GOT3 (cell line): ENCODE results near the gene CFAP77.

ENCODE experiments used
- DNase-seq: peaks from one replicate; lab custom pipeline; 2025; ENCODE audit warnings: mixed read lengths; lab: John Stamatoyannopoulos, UW

Gene CFAP77

DNA sequence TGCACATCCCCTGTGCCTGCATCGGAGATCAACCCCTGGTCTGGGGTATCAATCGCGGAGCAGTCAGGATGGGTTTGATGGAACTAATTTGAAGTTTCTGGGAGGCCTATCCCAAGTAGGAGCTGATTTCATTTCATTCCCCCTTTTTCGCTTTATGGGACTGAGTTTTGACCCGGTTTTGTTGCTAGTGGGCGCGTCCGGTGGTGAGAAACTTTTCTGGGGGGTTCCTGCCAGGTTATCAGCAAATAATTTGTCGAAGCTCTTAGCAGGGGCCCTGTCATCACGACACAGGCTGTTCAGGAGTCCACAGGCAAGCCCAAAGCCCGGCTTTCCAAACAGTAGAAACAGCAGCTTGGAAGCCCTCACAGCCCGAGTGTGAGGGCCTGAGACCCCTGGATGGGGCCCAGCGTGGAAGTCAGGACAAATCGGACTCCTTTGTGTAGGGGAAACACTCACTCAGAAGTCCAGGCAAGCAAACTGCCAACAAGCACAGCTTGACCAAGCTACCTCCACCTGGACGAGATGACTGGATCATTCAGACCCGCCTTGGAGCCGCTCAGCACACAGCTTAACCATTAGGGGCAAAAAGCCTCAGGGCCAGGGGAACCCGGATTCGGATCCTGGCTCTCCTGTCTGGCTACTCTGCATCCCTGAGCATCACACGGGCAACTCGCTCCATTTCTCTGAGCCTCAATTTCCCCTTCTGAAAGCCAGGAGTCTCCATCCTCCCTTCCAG is 108.0 kb downstream of the CFAP77 start:
- no peak for DNase-seq

GRCh38 chr9:132518626-132519025 is 108.6 kb downstream of the CFAP77 start:
- DNase-seq = no peak

DNA sequence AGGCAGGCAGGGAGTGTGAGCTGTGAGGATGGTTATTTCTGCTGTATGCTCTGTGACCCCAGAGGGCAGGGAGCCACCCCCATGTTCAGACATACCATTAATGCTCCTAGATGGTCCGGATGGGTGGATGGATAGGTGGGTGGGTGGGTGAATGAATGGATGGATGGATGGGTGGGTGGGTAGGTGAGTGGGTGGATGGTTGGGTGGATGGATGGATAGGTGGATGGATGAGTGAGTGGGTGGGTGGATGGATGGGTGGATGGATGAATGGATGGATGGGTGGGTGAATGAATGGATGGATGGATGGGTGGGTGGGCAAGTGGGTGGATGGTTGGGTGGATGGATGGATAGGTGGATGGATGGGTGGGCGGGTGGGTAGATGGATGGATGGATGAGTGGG is 109.0 kb downstream of the CFAP77 start:
- DNase-seq = no peak

DNA sequence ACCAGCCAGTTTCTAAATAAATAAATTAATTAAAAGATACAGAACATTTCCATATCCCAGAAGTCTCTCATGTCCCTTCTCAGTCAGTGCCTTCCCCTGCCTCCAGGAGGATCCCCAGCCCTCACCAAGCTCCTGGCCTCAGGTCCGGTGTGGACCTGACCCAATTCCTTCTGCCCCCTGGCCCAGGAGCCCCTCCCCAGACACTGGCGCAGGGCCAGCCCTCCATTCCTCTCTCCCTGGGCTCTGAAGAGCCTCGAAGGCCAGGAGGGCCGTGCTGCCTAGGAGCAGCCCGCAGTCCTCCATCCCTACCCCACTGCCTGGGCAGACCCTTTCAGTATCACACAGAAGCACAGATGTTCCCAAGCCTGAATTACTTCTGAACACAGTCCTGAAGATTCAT is 110.6 kb downstream of the CFAP77 start:
- no peak for DNase-seq

DNA sequence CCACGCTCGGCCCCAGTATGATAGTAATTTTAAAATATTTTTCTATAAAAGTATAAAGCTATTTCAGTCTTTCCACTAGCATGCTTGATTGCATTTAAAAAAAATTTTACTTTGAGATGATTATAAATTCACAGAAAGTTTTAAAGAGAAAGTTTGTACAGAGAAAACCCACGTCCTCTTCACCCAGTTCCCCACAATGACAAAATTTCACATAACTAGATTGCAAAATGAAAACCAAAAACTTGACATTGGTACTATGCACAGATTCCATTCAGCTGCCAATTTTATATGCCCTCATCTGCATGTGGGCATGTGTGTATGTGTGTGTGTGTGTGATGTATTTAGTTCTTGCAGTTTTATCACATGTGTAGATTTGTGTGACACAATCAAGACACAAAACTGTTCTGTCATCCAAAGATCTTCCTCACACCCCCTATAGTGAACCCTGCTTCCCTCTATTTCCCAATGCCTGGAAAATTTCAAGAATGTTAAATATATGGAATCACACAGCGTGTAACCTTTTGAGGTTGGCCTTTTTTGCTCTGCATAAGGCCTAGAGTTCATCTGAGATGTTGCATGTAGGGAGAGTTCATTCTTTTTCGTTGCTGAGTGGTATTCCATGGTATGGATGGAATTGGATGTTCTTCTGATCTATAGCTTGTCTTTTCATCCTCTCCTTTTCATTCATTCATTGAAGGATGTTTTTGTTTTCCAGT is 115.5 kb downstream of the CFAP77 start:
- DNase-seq = no peak

DNA sequence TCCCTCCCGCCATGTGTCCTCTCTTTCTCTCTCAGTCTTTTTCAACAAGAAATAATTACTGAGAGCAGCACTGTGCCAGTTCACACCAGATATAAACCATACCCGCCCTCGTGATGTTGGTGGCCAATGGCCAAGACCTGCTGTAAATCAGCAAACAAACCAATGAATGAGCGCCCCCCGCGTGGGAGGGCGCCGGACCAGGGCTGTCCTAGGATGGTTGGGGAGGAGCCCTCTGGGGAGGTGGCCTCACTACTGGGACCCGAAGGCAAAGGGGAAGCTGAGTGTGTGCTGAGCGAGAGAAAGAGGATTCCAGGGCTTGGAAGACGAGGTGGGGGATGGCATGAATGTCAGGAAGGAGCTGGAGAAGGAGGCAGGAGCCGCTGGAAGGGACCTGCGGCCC is 121.2 kb downstream of the CFAP77 start:
- no peak for DNase-seq

DNA sequence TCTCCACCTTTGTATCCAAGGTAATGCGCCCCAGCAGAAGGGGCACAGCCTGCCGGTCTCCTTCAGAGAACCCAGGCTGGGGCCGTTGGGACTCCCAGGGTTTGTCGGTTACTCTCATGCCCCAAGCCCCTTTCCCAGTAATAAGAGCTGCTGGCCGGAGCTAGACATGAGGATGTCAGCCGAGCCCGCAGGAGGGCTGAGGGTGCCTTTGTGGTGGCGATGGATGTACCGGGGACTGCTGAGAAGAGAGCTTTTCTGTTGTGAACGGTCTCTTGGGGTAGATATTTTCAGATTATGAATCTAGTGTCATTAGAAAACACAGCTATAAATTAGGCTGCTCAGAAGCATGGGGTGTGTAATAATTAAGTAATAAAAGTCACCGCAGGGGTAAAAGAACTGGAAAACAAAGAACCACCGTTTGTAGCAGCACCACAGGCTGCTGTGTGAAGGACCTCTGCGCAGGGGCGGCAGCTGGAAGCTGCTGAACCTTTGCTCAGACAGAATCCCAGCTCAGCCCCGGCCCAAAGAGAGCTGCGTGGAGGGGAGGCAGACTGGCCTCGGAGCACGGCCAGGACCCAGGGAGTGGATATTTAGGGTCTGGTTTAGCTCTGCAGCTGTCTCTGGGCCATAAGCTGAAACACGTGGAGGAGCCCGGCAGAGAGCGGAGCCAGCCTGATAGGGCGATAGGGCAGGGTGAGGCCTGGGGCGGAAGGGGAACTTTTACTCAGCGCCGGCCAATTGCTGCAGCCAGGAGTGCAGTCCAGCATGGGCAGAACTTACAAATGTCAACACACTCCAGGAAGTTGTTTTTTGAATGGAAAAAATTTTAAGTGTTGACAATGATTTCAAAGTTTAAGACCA is 121.9 kb downstream of the CFAP77 start:
- DNase-seq = no peak

GRCh38 chr9:132534832-132535231 is 124.8 kb downstream of the CFAP77 start:
- DNase-seq = no peak

GRCh38 chr9:132536124-132536523 is 126.1 kb downstream of the CFAP77 start:
- no peak for DNase-seq

- no peak for DNase-seq
These were observed 127.3 kb downstream of the CFAP77 start for GRCh38 chr9:132537352-132537751.

DNA sequence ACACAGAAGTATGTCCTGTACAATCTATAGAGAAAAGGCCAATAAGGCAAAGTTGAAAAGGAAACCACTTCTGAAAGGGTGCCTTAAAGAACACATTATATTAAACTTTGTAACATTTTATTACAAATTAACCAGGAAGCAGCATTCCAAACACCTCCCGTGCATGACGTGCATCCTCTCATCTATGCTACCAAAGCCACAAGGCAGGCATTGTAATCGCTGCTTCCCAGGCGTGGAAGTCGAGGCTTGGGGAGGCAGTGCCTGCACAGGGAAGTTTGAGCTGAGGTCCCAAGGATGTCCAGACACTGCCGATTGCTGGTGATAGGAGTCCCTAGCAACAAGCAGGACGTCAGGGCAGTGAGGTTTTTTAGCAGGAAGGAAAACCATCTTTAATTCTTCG is 128.1 kb downstream of the CFAP77 start:
- no peak for DNase-seq

DNA sequence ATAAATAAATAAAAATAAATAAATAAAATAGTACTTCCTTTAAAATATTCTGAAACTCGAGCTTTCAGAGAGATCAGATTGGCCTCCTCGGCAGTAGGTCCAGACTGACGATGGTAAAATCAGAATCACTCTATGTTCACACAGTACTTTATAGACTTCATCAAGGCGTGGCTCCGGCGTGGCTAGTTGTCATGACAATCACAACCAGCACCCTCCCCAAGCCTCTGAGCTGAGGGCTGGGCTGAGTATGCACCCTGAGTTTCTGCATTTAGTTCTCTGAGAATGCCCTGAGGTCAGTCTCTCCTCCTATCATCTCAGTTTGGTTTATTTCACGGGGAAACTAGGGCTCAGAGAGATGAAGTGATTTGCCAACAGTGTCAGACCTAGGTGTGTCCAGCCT is 129.1 kb downstream of the CFAP77 start:
- DNase-seq = no peak

- no peak for DNase-seq
These were observed 131.0 kb downstream of the CFAP77 start for GRCh38 chr9:132541051-132541450.

DNA sequence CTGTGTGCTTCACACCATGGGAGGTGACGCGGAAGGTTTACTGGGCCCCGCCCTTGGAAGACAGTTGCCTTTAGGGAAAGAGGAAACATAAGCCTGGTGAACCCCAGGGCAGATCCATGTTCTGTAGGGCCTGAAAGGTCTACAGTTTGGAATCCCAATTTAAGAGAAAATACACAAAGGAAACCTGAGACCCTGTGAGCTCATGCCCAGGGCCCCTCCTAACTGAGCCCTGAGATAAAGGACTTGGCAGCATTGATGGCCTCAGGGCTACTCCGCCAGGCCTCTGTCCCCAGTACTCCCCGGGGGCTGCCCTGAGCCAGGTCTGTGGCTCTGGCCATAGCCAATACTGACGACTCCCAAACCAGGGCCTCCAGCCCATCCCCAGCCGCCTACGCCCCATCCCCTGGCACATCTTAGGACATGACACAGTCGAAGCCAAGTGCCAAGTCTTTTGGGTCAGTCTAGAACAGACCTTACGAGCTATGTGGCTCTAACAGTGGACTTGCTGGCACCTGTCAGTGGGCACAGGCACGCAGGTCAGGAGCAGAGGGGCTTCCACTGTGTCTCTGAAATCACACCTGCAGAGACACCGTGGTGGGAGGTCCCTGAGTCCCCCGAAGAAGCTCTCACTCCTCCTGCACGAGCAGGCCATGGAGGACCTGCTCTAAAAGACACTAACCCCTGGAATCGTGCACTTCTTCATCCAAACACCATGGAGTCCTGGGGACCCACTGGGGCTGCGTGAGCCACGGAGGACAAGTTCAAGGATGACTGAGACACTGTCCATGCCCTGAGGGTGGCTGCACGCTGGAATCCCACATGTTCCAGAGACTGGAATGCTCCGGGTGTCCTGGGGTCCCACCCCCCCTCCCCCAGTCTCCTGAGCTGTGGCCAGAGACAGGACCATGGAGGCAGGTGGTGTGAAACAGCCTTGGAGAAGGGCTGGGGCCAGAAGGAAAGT is 132.1 kb downstream of the CFAP77 start:
- DNase-seq = no peak

DNA sequence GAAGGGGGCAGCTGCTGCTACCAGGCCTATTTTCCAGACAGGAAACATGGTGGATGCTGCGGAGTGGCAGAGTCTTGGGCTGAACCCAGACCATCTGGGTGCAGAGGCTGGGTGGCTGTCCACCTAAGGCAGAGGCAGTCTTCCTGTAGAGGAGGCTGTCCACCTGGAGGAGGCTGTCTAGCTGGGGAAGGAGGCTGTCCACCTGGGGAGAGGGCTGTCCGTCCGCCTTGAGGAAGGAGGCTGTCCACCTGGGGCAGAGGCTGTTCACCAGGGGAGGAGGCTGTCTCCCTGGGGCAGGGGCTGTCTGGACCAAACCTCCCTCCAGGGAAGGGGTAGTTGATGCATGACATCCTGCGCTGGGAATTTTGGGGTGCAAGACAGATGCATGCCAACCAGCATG is 133.2 kb downstream of the CFAP77 start:
- no peak for DNase-seq

- DNase-seq = no peak
These were observed 133.9 kb downstream of the CFAP77 start for GRCh38 chr9:132543960-132544359.

DNA sequence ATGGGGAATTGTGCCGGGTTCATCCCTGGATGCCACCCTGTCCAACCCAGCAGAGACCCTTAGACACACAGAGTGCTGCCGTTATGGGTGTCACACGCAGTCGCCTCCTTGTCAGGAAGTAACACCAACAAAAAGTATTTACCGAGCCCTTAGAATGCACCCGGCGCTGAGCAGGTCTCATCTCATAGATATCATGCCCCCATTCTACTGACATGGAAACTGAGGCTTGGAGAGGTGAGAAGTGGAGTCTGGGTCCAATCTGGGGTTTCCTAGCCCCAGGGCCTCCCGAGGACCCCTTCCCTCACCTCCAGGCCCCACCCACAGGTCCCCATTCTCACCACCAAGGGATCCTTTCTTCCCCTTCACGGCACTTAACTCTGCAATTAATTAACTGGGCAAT is 135.6 kb downstream of the CFAP77 start:
- DNase-seq = no peak

- no peak for DNase-seq
These were observed 136.4 kb downstream of the CFAP77 start for GRCh38 chr9:132546148-132547051.

DNA sequence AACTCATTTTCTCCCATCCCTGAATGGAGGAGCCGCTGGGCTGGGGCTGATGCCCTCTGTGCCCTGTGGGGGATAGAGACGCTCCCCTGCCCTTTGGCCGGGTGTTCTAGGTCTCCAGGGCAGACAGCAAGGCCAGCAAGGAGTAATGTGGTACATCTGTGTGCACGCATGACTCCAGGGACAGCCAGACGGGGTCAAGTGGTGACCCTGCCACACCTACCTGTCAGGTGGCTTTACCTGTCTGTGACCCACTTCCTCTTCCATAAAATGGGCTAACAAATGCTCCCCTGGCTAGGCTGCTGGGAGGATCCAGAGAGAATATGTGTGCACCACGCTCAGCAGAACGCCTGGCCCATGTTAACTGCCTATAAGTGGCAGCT is 137.0 kb downstream of the CFAP77 start:
- no peak for DNase-seq

GRCh38 chr9:132547436-132547835 is 137.4 kb downstream of the CFAP77 start:
- DNase-seq = no peak
